HepG2 (cell line): ENCODE measurements around the gene SDC4. TPM values are rescaled to one million over a fixed set of nuclear protein-coding genes. Genes with fewer than 3 reads are reported as not detected.

Experiments
- ARNTL ChIP-seq: sonication (generic); formaldehyde crosslinking; IDR thresholded peaks from 2 replicates; pipeline ENCODE4 v1.4.0; 2020; ENCODE audit warnings: mild to moderate bottlenecking, missing genetic modification reagents
- ATF7 ChIP-seq, 2 experiments: fragments of 450-650 bp in 1 of 2; sonication (generic) in 1 of 2; formaldehyde crosslinking in 1 of 2; IDR thresholded peaks; 2 replicates each; pipeline versions ENCODE4 v1.4.0 to v1.6.1; 2016 to 2020; ENCODE audit warnings: antibody characterized with exemption in 1 of 2, mild to moderate bottlenecking in 1 of 2, missing genetic modification reagents in 1 of 2
- CHD2 ChIP-seq: IDR thresholded peaks from 2 replicates; pipeline ENCODE4 v1.6.1; 2011; ENCODE audit warnings: low read depth, low read length, improper control_type of control experiment
- ELF4 ChIP-seq: sonication (generic); formaldehyde crosslinking; IDR thresholded peaks from 2 replicates; pipeline ENCODE4 v1.5.0; 2020; ENCODE audit warnings: missing genetic modification reagents, mild to moderate bottlenecking, moderate library complexity, borderline replicate concordance
- FOXK2 ChIP-seq: fragments of 450-650 bp; IDR thresholded peaks from 2 replicates; pipeline ENCODE4 v1.6.1; 2016
- LCORL ChIP-seq, 2 experiments: fragments of 450-650 bp in 1 of 2; sonication (generic) in 1 of 2; formaldehyde crosslinking in 1 of 2; IDR thresholded peaks; 2 replicates each; pipeline versions ENCODE4 v1.5.0 to v1.6.1; 2017 to 2020; ENCODE audit warnings: antibody characterized with exemption in 1 of 2, missing genetic modification reagents in 1 of 2
- NFYB ChIP-seq: sonication (generic); formaldehyde crosslinking; IDR thresholded peaks from 2 replicates; pipeline ENCODE4 v1.4.0; 2020; ENCODE audit warnings: missing genetic modification reagents
- NONO ChIP-seq, 2 experiments: fragments of 450-650 bp in 1 of 2; sonication (generic) in 1 of 2; formaldehyde crosslinking in 1 of 2; IDR thresholded peaks in 1 of 2; conservative IDR thresholded peaks in 1 of 2; 2 replicates each; pipeline versions ENCODE4 v1.6.1 to v1.8.0; 2017 to 2022; ENCODE audit warnings: mild to moderate bottlenecking in 1 of 2, missing genetic modification reagents in 1 of 2, moderate library complexity in 1 of 2
- NR2C2 ChIP-seq: sonication (generic); formaldehyde crosslinking; IDR thresholded peaks from 2 replicates; pipeline ENCODE4 v1.4.0; 2020; ENCODE audit warnings: missing genetic modification reagents, mild to moderate bottlenecking, moderate library complexity, borderline replicate concordance
- NR3C1 ChIP-seq: sonication (generic); formaldehyde crosslinking; IDR thresholded peaks from 2 replicates; pipeline ENCODE4 v1.4.0; 2020; ENCODE audit warnings: missing genetic modification reagents
- ONECUT2 ChIP-seq: sonication (generic); formaldehyde crosslinking; IDR thresholded peaks from 2 replicates; pipeline ENCODE4 v1.4.0; 2020; ENCODE audit warnings: missing genetic modification reagents
- PHB2 ChIP-seq: fragments of 450-650 bp; IDR thresholded peaks from 2 replicates; pipeline ENCODE4 v1.6.1; 2018; ENCODE audit not compliant: partially characterized antibody
- PHF20 ChIP-seq: sonication (generic); formaldehyde crosslinking; IDR thresholded peaks from 2 replicates; pipeline ENCODE4 v1.5.0; 2020; ENCODE audit warnings: mild to moderate bottlenecking, missing genetic modification reagents
- POLR2AphosphoS5 ChIP-seq: IDR thresholded peaks from 2 replicates; pipeline ENCODE4 v1.6.1; 2012; ENCODE audit warnings: low read depth, low read length
- RAD51 ChIP-seq: fragments of 450-650 bp; IDR thresholded peaks from 2 replicates; pipeline ENCODE4 v1.6.1; 2016; ENCODE audit warnings: borderline replicate concordance
- STAT5B ChIP-seq: sonication (generic); formaldehyde crosslinking; IDR thresholded peaks from 2 replicates; pipeline ENCODE4 v1.4.0; 2020; ENCODE audit warnings: missing genetic modification reagents
- THAP11 ChIP-seq: IDR thresholded peaks from 2 replicates; pipeline ENCODE4 v1.6.1; 2016; ENCODE audit warnings: missing biosample characterization, missing genetic modification reagents
- ZNF253 ChIP-seq: sonication (generic); formaldehyde crosslinking; IDR thresholded peaks from 2 replicates; pipeline ENCODE4 v1.8.0; 2022; ENCODE audit warnings: mild to moderate bottlenecking, missing genetic modification reagents, borderline replicate concordance
- ZNF30 ChIP-seq: sonication (generic); formaldehyde crosslinking; IDR thresholded peaks from 2 replicates; pipeline ENCODE4 v1.5.0; 2020; ENCODE audit warnings: mild to moderate bottlenecking, missing genetic modification reagents
- ZNF747 ChIP-seq: sonication (generic); formaldehyde crosslinking; IDR thresholded peaks from 2 replicates; pipeline ENCODE4 v1.8.1; 2023; ENCODE audit warnings: missing genetic modification reagents, mild to moderate bottlenecking, borderline replicate concordance
- ZNF781 ChIP-seq: sonication (generic); formaldehyde crosslinking; IDR thresholded peaks from 2 replicates; pipeline ENCODE4 v1.5.1; 2020; ENCODE audit warnings: borderline replicate concordance, mild to moderate bottlenecking, missing genetic modification reagents; ENCODE audit errors: not compliant biosample characterization
- ZNF891 ChIP-seq: sonication (generic); formaldehyde crosslinking; IDR thresholded peaks from 2 replicates; pipeline ENCODE4 v1.5.0; 2020; ENCODE audit warnings: mild to moderate bottlenecking, missing genetic modification reagents
- polyA plus RNA-seq, 8 experiments: library from polyadenylated mRNA; depleted of rRNA in 3 of 8; stranded (reverse) in 7 of 8; unstranded in 1 of 8; fragments of >200 nt; fragmentation: Illumina TruSeq in 4 of 8; extraction: Trizol in 4 of 8; gene quantifications; 2 replicates each; pipeline versions ENCODE4 v1.2.1 to v1.2.3, GENCODE V29; 2011 to 2016; ENCODE audit warnings: low read depth in 4 of 8, missing spikeins in 1 of 8, mixed read lengths in 1 of 8; ENCODE audit not compliant: insufficient read depth in 1 of 8
- total RNA-seq, 5 experiments: library from RNA; depleted of rRNA; stranded (reverse); fragments of >200 nt; fragmentation: Illumina TruSeq; extraction: Trizol; gene quantifications; 2 replicates each; pipeline ENCODE4 v1.2.3, GENCODE V29; 2016; ENCODE audit warnings: low read depth in 1 of 5
- TF ChIP-seq, protein P1 (sequence below): fragments of 450-650 bp; IDR thresholded peaks from 2 replicates; pipeline ENCODE4 v1.6.1; 2017
- TF ChIP-seq, protein P2 (sequence below): sonication (generic); formaldehyde crosslinking; IDR thresholded peaks from 2 replicates; pipeline ENCODE4 v1.5.0; 2020; ENCODE audit warnings: missing genetic modification reagents
- TF ChIP-seq, protein P3 (sequence below), 2 experiments: fragments of 450-650 bp in 1 of 2; sonication (generic) in 1 of 2; formaldehyde crosslinking; IDR thresholded peaks; 2 replicates each; pipeline versions ENCODE4 v1.5.0 to v1.8.0; 2020 to 2022; ENCODE audit warnings: mild to moderate bottlenecking in 1 of 2, missing genetic modification reagents in 1 of 2

The SDC4 gene
- total and polyA plus RNA-seq, 2 of the 13 experiments (the other 11 are each of a cell fraction or from before 2014, with no cell fraction given), result 49.0 to 65.1 TPM

DNA sequence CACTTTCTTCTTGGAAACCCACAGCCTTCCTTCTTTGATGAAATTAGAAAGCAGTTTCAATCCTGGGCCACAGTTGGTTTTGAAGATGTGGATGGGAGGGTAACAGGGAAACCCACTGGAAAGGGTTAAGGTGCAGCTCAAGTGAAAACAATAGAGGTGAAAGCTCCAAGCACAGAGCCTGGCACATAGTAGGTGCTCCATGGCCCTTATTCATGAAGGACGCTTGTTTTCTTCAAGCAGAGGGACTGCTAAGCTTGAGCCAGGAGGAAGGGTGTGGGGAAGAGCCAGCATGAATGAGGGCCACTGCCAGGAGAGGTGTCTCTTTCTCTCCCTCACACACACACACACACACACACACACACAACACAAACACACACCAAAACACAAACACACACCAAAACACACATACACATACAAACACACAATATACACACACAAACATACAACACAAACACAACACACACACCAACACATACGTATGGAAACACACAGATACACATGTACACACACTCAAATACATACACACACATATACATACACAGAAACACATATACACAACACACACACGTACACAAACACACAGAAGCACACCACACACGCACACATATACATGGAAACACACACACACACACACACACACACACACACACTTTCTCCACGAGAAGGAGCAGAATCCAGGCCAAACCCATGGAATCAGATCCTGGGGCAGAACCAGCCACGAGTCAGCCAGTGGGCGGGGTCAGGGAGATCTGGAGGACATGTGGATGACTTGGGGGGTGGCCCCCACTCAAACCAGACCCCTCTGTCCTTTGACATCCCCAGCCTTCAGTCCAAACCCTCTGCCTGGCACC is 65.3 kb downstream of the SDC4 start (continued):
- TF ChIP-seq, protein P1, sequence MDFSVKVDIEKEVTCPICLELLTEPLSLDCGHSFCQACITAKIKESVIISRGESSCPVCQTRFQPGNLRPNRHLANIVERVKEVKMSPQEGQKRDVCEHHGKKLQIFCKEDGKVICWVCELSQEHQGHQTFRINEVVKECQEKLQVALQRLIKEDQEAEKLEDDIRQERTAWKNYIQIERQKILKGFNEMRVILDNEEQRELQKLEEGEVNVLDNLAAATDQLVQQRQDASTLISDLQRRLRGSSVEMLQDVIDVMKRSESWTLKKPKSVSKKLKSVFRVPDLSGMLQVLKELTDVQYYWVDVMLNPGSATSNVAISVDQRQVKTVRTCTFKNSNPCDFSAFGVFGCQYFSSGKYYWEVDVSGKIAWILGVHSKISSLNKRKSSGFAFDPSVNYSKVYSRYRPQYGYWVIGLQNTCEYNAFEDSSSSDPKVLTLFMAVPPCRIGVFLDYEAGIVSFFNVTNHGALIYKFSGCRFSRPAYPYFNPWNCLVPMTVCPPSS, result 0 out of 2 replicates have a peak, but pooled peaks have one; percentile 53
- TF ChIP-seq NR2C2 (CRISPR knock-in tag) (no peak), RAD51 (peak; percentile 47; the same call in 1 of the 2 replicates), ZNF891 (CRISPR knock-in tag) (no peak), ATF7 (IDR thresholded peaks at IDR 0.05) (peak; percentile 40; the same call in 1 of the 2 replicates), ATF7 (CRISPR knock-in tag; IDR thresholded peaks at IDR 0.05) (no peak), NONO (IDR thresholded peaks at IDR 0.05) (peak; percentile 80; the same call in 1 of the 2 replicates), NONO (CRISPR knock-in tag; conservative IDR thresholded peaks at IDR 0.05) (no peak), ONECUT2 (CRISPR knock-in tag) (no peak), LCORL (IDR thresholded peaks at IDR 0.05) (peak; percentile 73; the same call in 1 of the 2 replicates), LCORL (CRISPR knock-in tag; IDR thresholded peaks at IDR 0.05) (no peak), ZNF253 (CRISPR knock-in tag) (no peak), ZNF30 (CRISPR knock-in tag) (no peak), ARNTL (CRISPR knock-in tag) (no peak), ELF4 (CRISPR knock-in tag) (no peak), CHD2 (no peak), STAT5B (CRISPR knock-in tag) (no peak), PHB2 (peak; percentile 77), PHF20 (no peak), ZNF747 (CRISPR knock-in tag) (no peak), POLR2AphosphoS5 (no peak), FOXK2 (peak; percentile 52; the same call in 1 of the 2 replicates), THAP11 (CRISPR knock-in tag) (no peak), NR3C1 (CRISPR knock-in tag) (no peak), NFYB (CRISPR knock-in tag) (no peak), ZNF781 (CRISPR knock-in tag) (no peak)
- TF ChIP-seq, protein P2, sequence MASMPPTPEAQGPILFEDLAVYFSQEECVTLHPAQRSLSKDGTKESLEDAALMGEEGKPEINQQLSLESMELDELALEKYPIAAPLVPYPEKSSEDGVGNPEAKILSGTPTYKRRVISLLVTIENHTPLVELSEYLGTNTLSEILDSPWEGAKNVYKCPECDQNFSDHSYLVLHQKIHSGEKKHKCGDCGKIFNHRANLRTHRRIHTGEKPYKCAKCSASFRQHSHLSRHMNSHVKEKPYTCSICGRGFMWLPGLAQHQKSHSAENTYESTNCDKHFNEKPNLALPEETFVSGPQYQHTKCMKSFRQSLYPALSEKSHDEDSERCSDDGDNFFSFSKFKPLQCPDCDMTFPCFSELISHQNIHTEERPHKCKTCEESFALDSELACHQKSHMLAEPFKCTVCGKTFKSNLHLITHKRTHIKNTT (CRISPR knock-in tag), result no peak
- TF ChIP-seq, protein P3, sequence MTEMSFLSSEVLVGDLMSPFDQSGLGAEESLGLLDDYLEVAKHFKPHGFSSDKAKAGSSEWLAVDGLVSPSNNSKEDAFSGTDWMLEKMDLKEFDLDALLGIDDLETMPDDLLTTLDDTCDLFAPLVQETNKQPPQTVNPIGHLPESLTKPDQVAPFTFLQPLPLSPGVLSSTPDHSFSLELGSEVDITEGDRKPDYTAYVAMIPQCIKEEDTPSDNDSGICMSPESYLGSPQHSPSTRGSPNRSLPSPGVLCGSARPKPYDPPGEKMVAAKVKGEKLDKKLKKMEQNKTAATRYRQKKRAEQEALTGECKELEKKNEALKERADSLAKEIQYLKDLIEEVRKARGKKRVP (CRISPR knock-in tag; IDR thresholded peaks at IDR 0.05), result no peak
